Stimulated activated CD8-positive, alpha-beta memory T cell treated with anti-CD3 and anti-CD28 coated beads, Interleukin-4, amount 100 ng/mL, for 48 hours (primary cell): ENCODE results near the gene KCNG1.
A peak's percentile ranks its signal among the peaks of the same experiment; 100 is the strongest.

Experiments
- DNase-seq: peaks from one replicate; pipeline ENCODE4 v3.0.0-alpha.2; 2020

Gene KCNG1

GRCh38 chr20:51034988-51035656, 12.2 kb upstream of the KCNG1 start:
- DNase-seq, result no peak

GRCh38 chr20:51034476-51034875, 11.6 kb upstream of the KCNG1 start:
- DNase-seq, result no peak

- no peak for DNase-seq
Observed at GRCh38 chr20:51029963-51030920, 7.3 kb upstream of the KCNG1 start.

GRCh38 chr20:51029556-51029955, 6.6 kb upstream of the KCNG1 start:
- no peak for DNase-seq

- no peak for DNase-seq
Observed at GRCh38 chr20:51028616-51029212, 5.8 kb upstream of the KCNG1 start.

- DNase-seq, result no peak
Observed at GRCh38 chr20:51027035-51027795, 4.3 kb upstream of the KCNG1 start.

GRCh38 chr20:51026269-51026668, 3.4 kb upstream of the KCNG1 start:
- no peak for DNase-seq

- DNase-seq, result no peak
Observed at GRCh38 chr20:51024761-51025160, 1.9 kb upstream of the KCNG1 start.

- DNase-seq, result no peak
Observed at GRCh38 chr20:51023617-51024155, 779 bp upstream of the KCNG1 start.

- no peak for DNase-seq
Observed at GRCh38 chr20:51022227-51022802, 592 bp downstream of the KCNG1 start.

- no peak for DNase-seq
Observed at GRCh38 chr20:51021067-51022025, 1.6 kb downstream of the KCNG1 start.

- DNase-seq, result no peak
Observed at GRCh38 chr20:51020657-51021056, 2.2 kb downstream of the KCNG1 start.

- DNase-seq, result no peak
Observed at GRCh38 chr20:51019656-51020592, 3.0 kb downstream of the KCNG1 start.

- no peak for DNase-seq
Observed at GRCh38 chr20:51017251-51017650, 5.7 kb downstream of the KCNG1 start.

GRCh38 chr20:51016521-51016920, 6.4 kb downstream of the KCNG1 start:
- no peak for DNase-seq

GRCh38 chr20:51014797-51015722, 7.8 kb downstream of the KCNG1 start:
- DNase-seq, result peak; percentile 67

GRCh38 chr20:51013577-51014330, 9.2 kb downstream of the KCNG1 start:
- no peak for DNase-seq

- no peak for DNase-seq
Observed at GRCh38 chr20:51012357-51012756, 10.6 kb downstream of the KCNG1 start.
